Measurements from ENCODE around the gene LAYN. TPM values are rescaled to one million over a fixed set of nuclear protein-coding genes. Genes with fewer than 3 reads are reported as not detected.
A peak's percentile ranks its signal among the peaks of the same experiment; 100 is the strongest.

LAYN gene
- total and polyA plus RNA-seq, 2 donors = 11.5 to 30.9 TPM

- Histone ChIP-seq H3K4me1 (ENCODE audit: control insufficient read depth in 2 of 2, insufficient read depth in 2 of 2, low read length in 2 of 2) (no peaks in the 10 kb centered on the region), H3K27ac (ENCODE audit: low read depth in 1 of 2, low read length in 1 of 2) (no peak overlapping the region), H3K4me3 (ENCODE audit: low read length in 2 of 2) (no peak overlapping the region), H3K9me3 (ENCODE audit: control insufficient read depth in 2 of 2, insufficient read depth in 1 of 2, low read length in 1 of 2) (no peaks in the 10 kb centered on the region), H3K27me3 (ENCODE audit: control insufficient read depth in 2 of 2, insufficient read depth in 1 of 2, low read length in 1 of 2) (no peaks in the 10 kb centered on the region), H3K36me3 (ENCODE audit: control insufficient read depth in 2 of 2, insufficient read depth in 2 of 2, low read length in 1 of 2) (no peaks in the 10 kb centered on the region)
- DNase-seq (ENCODE audit: low read depth in 6 of 9, low spot score in 9 of 9) = peak in 8 of 9 donors; percentile 32 to 78 (median 60)
- 74% methylated on average over 4 of the region's 4 CpGs for WGBS
These were observed 24.7 kb downstream of the LAYN start for GRCh38 chr11:111565114-111565720.

GRCh38 chr11:111566324-111566723 lies 25.8 kb downstream of the LAYN start:
- no peaks in the 10 kb centered on the region for H3K4me1 ChIP-seq (ENCODE audit: control insufficient read depth in 2 of 2, insufficient read depth in 2 of 2, low read length in 2 of 2)
- 96% methylated on average over 7 of the region's 7 CpGs for WGBS
- H3K4me3 ChIP-seq (ENCODE audit: low read length in 2 of 2) = no peak overlapping the region
- DNase-seq (ENCODE audit: low read depth in 6 of 9, low spot score in 9 of 9) = no peak
- H3K9me3 ChIP-seq (ENCODE audit: control insufficient read depth in 2 of 2, insufficient read depth in 1 of 2, low read length in 1 of 2) = no peaks in the 10 kb centered on the region
- no peaks in the 10 kb centered on the region for H3K27me3 ChIP-seq (ENCODE audit: control insufficient read depth in 2 of 2, insufficient read depth in 1 of 2, low read length in 1 of 2)
- no peak overlapping the region for H3K27ac ChIP-seq (ENCODE audit: low read depth in 1 of 2, low read length in 1 of 2)
- no peaks in the 10 kb centered on the region for H3K36me3 ChIP-seq (ENCODE audit: control insufficient read depth in 2 of 2, insufficient read depth in 2 of 2, low read length in 1 of 2)

- Histone ChIP-seq H3K27me3 (ENCODE audit: control insufficient read depth in 2 of 2, insufficient read depth in 1 of 2, low read length in 1 of 2) (no peaks in the 10 kb centered on the region), H3K4me3 (ENCODE audit: low read length in 2 of 2) (no peak overlapping the region), H3K4me1 (ENCODE audit: control insufficient read depth in 2 of 2, insufficient read depth in 2 of 2, low read length in 2 of 2) (no peaks in the 10 kb centered on the region), H3K36me3 (ENCODE audit: control insufficient read depth in 2 of 2, insufficient read depth in 2 of 2, low read length in 1 of 2) (no peaks in the 10 kb centered on the region), H3K9me3 (ENCODE audit: control insufficient read depth in 2 of 2, insufficient read depth in 1 of 2, low read length in 1 of 2) (no peaks in the 10 kb centered on the region), H3K27ac (ENCODE audit: low read depth in 1 of 2, low read length in 1 of 2) (no peak overlapping the region)
- DNase-seq (ENCODE audit: low read depth in 6 of 9, low spot score in 9 of 9) = no peak
- WGBS = 95% methylated on average over 4 of the region's 4 CpGs
These were observed 29.0 kb downstream of the LAYN start for GRCh38 chr11:111569476-111569875.

- H3K36me3 ChIP-seq (ENCODE audit: control insufficient read depth in 2 of 2, insufficient read depth in 2 of 2, low read length in 1 of 2) = no peaks in the 10 kb centered on the region
- H3K27me3 ChIP-seq (ENCODE audit: control insufficient read depth in 2 of 2, insufficient read depth in 1 of 2, low read length in 1 of 2) = no peaks in the 10 kb centered on the region
- 88% methylated on average over 6 of the region's 6 CpGs for WGBS
- H3K27ac ChIP-seq (ENCODE audit: low read depth in 1 of 2, low read length in 1 of 2) = no peak overlapping the region
- no peaks in the 10 kb centered on the region for H3K4me1 ChIP-seq (ENCODE audit: control insufficient read depth in 2 of 2, insufficient read depth in 2 of 2, low read length in 2 of 2)
- no peak overlapping the region for H3K4me3 ChIP-seq (ENCODE audit: low read length in 2 of 2)
- no peaks in the 10 kb centered on the region for H3K9me3 ChIP-seq (ENCODE audit: control insufficient read depth in 2 of 2, insufficient read depth in 1 of 2, low read length in 1 of 2)
- no peak for DNase-seq (ENCODE audit: low read depth in 6 of 9, low spot score in 9 of 9)
These were observed 30.3 kb downstream of the LAYN start for GRCh38 chr11:111570796-111571195.

GRCh38 chr11:111571829-111572501 lies 31.4 kb downstream of the LAYN start:
- Histone ChIP-seq H3K27ac (ENCODE audit: low read depth in 1 of 2, low read length in 1 of 2) (no peak overlapping the region), H3K4me3 (ENCODE audit: low read length in 2 of 2) (no peak overlapping the region), H3K27me3 (ENCODE audit: control insufficient read depth in 2 of 2, insufficient read depth in 1 of 2, low read length in 1 of 2) (no peaks in the 10 kb centered on the region), H3K9me3 (ENCODE audit: control insufficient read depth in 2 of 2, insufficient read depth in 1 of 2, low read length in 1 of 2) (no peaks in the 10 kb centered on the region), H3K4me1 (ENCODE audit: control insufficient read depth in 2 of 2, insufficient read depth in 2 of 2, low read length in 2 of 2) (no peaks in the 10 kb centered on the region), H3K36me3 (ENCODE audit: control insufficient read depth in 2 of 2, insufficient read depth in 2 of 2, low read length in 1 of 2) (no peaks in the 10 kb centered on the region)
- 82% methylated on average over 6 of the region's 6 CpGs for WGBS
- no peak for DNase-seq (ENCODE audit: low read depth in 6 of 9, low spot score in 9 of 9)

- Histone ChIP-seq H3K9me3 (ENCODE audit: control insufficient read depth in 2 of 2, insufficient read depth in 1 of 2, low read length in 1 of 2) (no peaks in the 10 kb centered on the region), H3K36me3 (ENCODE audit: control insufficient read depth in 2 of 2, insufficient read depth in 2 of 2, low read length in 1 of 2) (no peaks in the 10 kb centered on the region), H3K27me3 (ENCODE audit: control insufficient read depth in 2 of 2, insufficient read depth in 1 of 2, low read length in 1 of 2) (no peaks in the 10 kb centered on the region), H3K4me3 (ENCODE audit: low read length in 2 of 2) (no peak overlapping the region), H3K27ac (ENCODE audit: low read depth in 1 of 2, low read length in 1 of 2) (no peak overlapping the region), H3K4me1 (ENCODE audit: control insufficient read depth in 2 of 2, insufficient read depth in 2 of 2, low read length in 2 of 2) (no peaks in the 10 kb centered on the region)
- no peak for DNase-seq (ENCODE audit: low read depth in 6 of 9, low spot score in 9 of 9)
- WGBS = 98% methylated on average over 3 of the region's 3 CpGs
These were observed 32.1 kb downstream of the LAYN start for GRCh38 chr11:111572581-111572980.

- WGBS = 80% methylated on average over 4 of the region's 4 CpGs
- Histone ChIP-seq H3K27ac (ENCODE audit: low read depth in 1 of 2, low read length in 1 of 2) (no peak overlapping the region), H3K4me3 (ENCODE audit: low read length in 2 of 2) (no peak overlapping the region), H3K4me1 (ENCODE audit: control insufficient read depth in 2 of 2, insufficient read depth in 2 of 2, low read length in 2 of 2) (no peaks in the 10 kb centered on the region), H3K9me3 (ENCODE audit: control insufficient read depth in 2 of 2, insufficient read depth in 1 of 2, low read length in 1 of 2) (no peaks in the 10 kb centered on the region), H3K36me3 (ENCODE audit: control insufficient read depth in 2 of 2, insufficient read depth in 2 of 2, low read length in 1 of 2) (no peaks in the 10 kb centered on the region), H3K27me3 (ENCODE audit: control insufficient read depth in 2 of 2, insufficient read depth in 1 of 2, low read length in 1 of 2) (no peaks in the 10 kb centered on the region)
- no peak for DNase-seq (ENCODE audit: low read depth in 6 of 9, low spot score in 9 of 9)
These were observed 33.3 kb downstream of the LAYN start for GRCh38 chr11:111573821-111574249.

GRCh38 chr11:111574373-111575225 lies 34.1 kb downstream of the LAYN start:
- DNase-seq (ENCODE audit: low read depth in 6 of 9, low spot score in 9 of 9) = no peak
- no peak overlapping the region for H3K4me3 ChIP-seq (ENCODE audit: low read length in 2 of 2)
- H3K36me3 ChIP-seq (ENCODE audit: control insufficient read depth in 2 of 2, insufficient read depth in 2 of 2, low read length in 1 of 2) = no peaks in the 10 kb centered on the region
- H3K4me1 ChIP-seq (ENCODE audit: control insufficient read depth in 2 of 2, insufficient read depth in 2 of 2, low read length in 2 of 2) = no peaks in the 10 kb centered on the region
- no peaks in the 10 kb centered on the region for H3K27me3 ChIP-seq (ENCODE audit: control insufficient read depth in 2 of 2, insufficient read depth in 1 of 2, low read length in 1 of 2)
- WGBS = 78% methylated on average over 7 of the region's 7 CpGs
- H3K9me3 ChIP-seq (ENCODE audit: control insufficient read depth in 2 of 2, insufficient read depth in 1 of 2, low read length in 1 of 2) = no peaks in the 10 kb centered on the region
- H3K27ac ChIP-seq (ENCODE audit: low read depth in 1 of 2, low read length in 1 of 2) = no peak overlapping the region

GRCh38 chr11:111575740-111576139 lies 35.2 kb downstream of the LAYN start:
- no peaks in the 10 kb centered on the region for H3K9me3 ChIP-seq (ENCODE audit: control insufficient read depth in 2 of 2, insufficient read depth in 1 of 2, low read length in 1 of 2)
- no peak overlapping the region for H3K4me3 ChIP-seq (ENCODE audit: low read length in 2 of 2)
- H3K4me1 ChIP-seq (ENCODE audit: control insufficient read depth in 2 of 2, insufficient read depth in 2 of 2, low read length in 2 of 2) = no peaks in the 10 kb centered on the region
- no peak overlapping the region for H3K27ac ChIP-seq (ENCODE audit: low read depth in 1 of 2, low read length in 1 of 2)
- 96% methylated on average over 6 of the region's 6 CpGs for WGBS
- H3K27me3 ChIP-seq (ENCODE audit: control insufficient read depth in 2 of 2, insufficient read depth in 1 of 2, low read length in 1 of 2) = no peaks in the 10 kb centered on the region
- no peaks in the 10 kb centered on the region for H3K36me3 ChIP-seq (ENCODE audit: control insufficient read depth in 2 of 2, insufficient read depth in 2 of 2, low read length in 1 of 2)
- DNase-seq (ENCODE audit: low read depth in 6 of 9, low spot score in 9 of 9) = no peak

Measured in thymus (tissue), 11 donors.